GM18909 (cell line): Measurements from ENCODE around the gene MAP1S.
"Not testable (repeated sequence)": the region's sequence is repeated elsewhere in the genome, so short reads cannot be mapped to it uniquely, and the experiment has no call there.

Experiments
- ATAC-seq: cut with Tn5 transposase; IDR thresholded peaks from one replicate; pipeline ENCODE4 v1.9.1; 2021; ENCODE audit warnings: mild to moderate bottlenecking; ENCODE audit not compliant: unreplicated experiment, poor library complexity

The MAP1S gene

GRCh38 chr19:17755443-17755890 is 36.2 kb downstream of the MAP1S start:
- no peak for ATAC-seq

GRCh38 chr19:17755977-17756670 is 36.8 kb downstream of the MAP1S start:
- no peak for ATAC-seq

- no peak for ATAC-seq
Observed at GRCh38 chr19:17757125-17757524, 37.8 kb downstream of the MAP1S start.

- ATAC-seq = no peak
Observed at GRCh38 chr19:17758515-17758914, 39.2 kb downstream of the MAP1S start.

- ATAC-seq = no peak
Observed at GRCh38 chr19:17761148-17761547, 41.9 kb downstream of the MAP1S start.

- no peak for ATAC-seq
Observed at GRCh38 chr19:17762505-17763229, 43.4 kb downstream of the MAP1S start.

GRCh38 chr19:17764348-17764747 is 45.1 kb downstream of the MAP1S start:
- no peak for ATAC-seq

- no peak for ATAC-seq
Observed at GRCh38 chr19:17765069-17765618, 45.9 kb downstream of the MAP1S start.

GRCh38 chr19:17766543-17767131 is 47.4 kb downstream of the MAP1S start:
- no peak for ATAC-seq

GRCh38 chr19:17767559-17767958 is 48.3 kb downstream of the MAP1S start:
- ATAC-seq = no peak

- no peak for ATAC-seq
Observed at GRCh38 chr19:17770613-17771012, 51.3 kb downstream of the MAP1S start.

GRCh38 chr19:17772172-17772571 is 52.9 kb downstream of the MAP1S start:
- no peak for ATAC-seq

GRCh38 chr19:17775245-17775927 is 56.1 kb downstream of the MAP1S start:
- no peak for ATAC-seq

GRCh38 chr19:17775991-17776803 is 56.9 kb downstream of the MAP1S start:
- peak; percentile 67 for ATAC-seq

GRCh38 chr19:17777840-17778239 is 58.6 kb downstream of the MAP1S start:
- not testable (repeated sequence) for ATAC-seq

- ATAC-seq = no peak
Observed at GRCh38 chr19:17778251-17778967, 59.1 kb downstream of the MAP1S start.

- no peak for ATAC-seq
Observed at GRCh38 chr19:17778968-17779929, 60.0 kb downstream of the MAP1S start.

- ATAC-seq = no peak
Observed at GRCh38 chr19:17780781-17781180, 61.5 kb downstream of the MAP1S start.
